GM21717 (cell line): ENCODE measurements around the gene GGACT.
"Not testable (repeated sequence)": the region's sequence is repeated elsewhere in the genome, so short reads cannot be mapped to it uniquely, and the experiment has no call there.

Source experiments
- ATAC-seq: cut with Tn5 transposase; IDR thresholded peaks from one replicate; pipeline ENCODE4 v1.9.1; 2021; ENCODE audit warnings: mild to moderate bottlenecking, moderate library complexity; ENCODE audit not compliant: unreplicated experiment

The GGACT gene

GRCh38 chr13:100601716-100602115 lies 13.1 kb upstream of the GGACT start:
- ATAC-seq, result no peak

- no peak for ATAC-seq
Observed at GRCh38 chr13:100600915-100601314, 12.3 kb upstream of the GGACT start.

- ATAC-seq, result no peak
Observed at GRCh38 chr13:100600461-100600860, 11.9 kb upstream of the GGACT start.

GRCh38 chr13:100597253-100597652 lies 8.7 kb upstream of the GGACT start:
- ATAC-seq, result no peak

- no peak for ATAC-seq
Observed at GRCh38 chr13:100596516-100596915, 7.9 kb upstream of the GGACT start.

GRCh38 chr13:100594731-100595130 lies 6.1 kb upstream of the GGACT start:
- no peak for ATAC-seq

GRCh38 chr13:100594255-100594654 lies 5.7 kb upstream of the GGACT start:
- no peak for ATAC-seq

GRCh38 chr13:100589178-100589725 lies 663 bp upstream of the GGACT start:
- no peak for ATAC-seq

- ATAC-seq, result no peak
Observed at GRCh38 chr13:100584896-100585295, 3.7 kb downstream of the GGACT start.

GRCh38 chr13:100581504-100581903 lies 7.1 kb downstream of the GGACT start:
- no peak for ATAC-seq

- ATAC-seq, result no peak
Observed at GRCh38 chr13:100581030-100581429, 7.6 kb downstream of the GGACT start.

GRCh38 chr13:100580045-100580444 lies 8.5 kb downstream of the GGACT start:
- no peak for ATAC-seq

- ATAC-seq, result not testable (repeated sequence)
Observed at GRCh38 chr13:100577239-100577638, 11.3 kb downstream of the GGACT start.

- ATAC-seq, result peak; percentile 95
Observed at GRCh38 chr13:100573121-100573520, 15.5 kb downstream of the GGACT start.

- ATAC-seq, result no peak
Observed at GRCh38 chr13:100566543-100566942, 22.0 kb downstream of the GGACT start.

GRCh38 chr13:100565286-100565685 lies 23.3 kb downstream of the GGACT start:
- ATAC-seq, result no peak

GRCh38 chr13:100564444-100565223 lies 24.0 kb downstream of the GGACT start:
- ATAC-seq, result no peak

GRCh38 chr13:100563779-100564178 lies 24.8 kb downstream of the GGACT start:
- ATAC-seq, result no peak

GRCh38 chr13:100561599-100562204 lies 26.9 kb downstream of the GGACT start:
- no peak for ATAC-seq

GRCh38 chr13:100561158-100561499 lies 27.5 kb downstream of the GGACT start:
- no peak for ATAC-seq

- ATAC-seq, result no peak
Observed at GRCh38 chr13:100560498-100561157, 28.0 kb downstream of the GGACT start.

GRCh38 chr13:100559886-100560285 lies 28.7 kb downstream of the GGACT start:
- ATAC-seq, result no peak
